Rectal smooth muscle tissue (tissue), 1 donor: ENCODE data around the gene NFILZ.

Experiments
- H3K27ac ChIP-seq: one replicate; pipeline ENCODE4 v1.7.0; 2013; ENCODE audit warnings: low read depth, low read length, inconsistent platforms
- H3K27me3 ChIP-seq: one replicate; pipeline ENCODE4 v1.7.0; 2013; ENCODE audit warnings: low read length; ENCODE audit not compliant: control insufficient read depth, insufficient read depth
- H3K36me3 ChIP-seq: one replicate; pipeline ENCODE4 v1.7.0; 2013; ENCODE audit warnings: low read length; ENCODE audit not compliant: control insufficient read depth, insufficient read depth
- H3K4me1 ChIP-seq: one replicate; pipeline ENCODE4 v1.7.0; 2013; ENCODE audit warnings: low read length; ENCODE audit not compliant: control insufficient read depth, insufficient read depth
- H3K4me3 ChIP-seq: one replicate; pipeline ENCODE4 v1.7.0; 2013; ENCODE audit warnings: low read length
- H3K9ac ChIP-seq: one replicate; pipeline ENCODE4 v1.7.0; 2013; ENCODE audit warnings: low read length

The NFILZ gene

GRCh38 chr19:8639821-8640401 is 9.5 kb downstream of the NFILZ start:
- no peaks in the 10 kb centered on the region for H3K27me3 ChIP-seq
- no peaks in the 10 kb centered on the region for H3K36me3 ChIP-seq
- H3K9ac ChIP-seq: no peak overlapping the region
- no peaks in the 10 kb centered on the region for H3K4me1 ChIP-seq
- H3K27ac ChIP-seq: no peak overlapping the region
- no peak overlapping the region for H3K4me3 ChIP-seq

GRCh38 chr19:8640402-8641004 is 10.1 kb downstream of the NFILZ start:
- Histone ChIP-seq H3K4me1 (no peaks in the 10 kb centered on the region), H3K9ac (no peak overlapping the region), H3K27ac (no peak overlapping the region), H3K36me3 (no peaks in the 10 kb centered on the region), H3K4me3 (no peak overlapping the region), H3K27me3 (no peaks in the 10 kb centered on the region)

- no peak overlapping the region for H3K4me3 ChIP-seq
- no peak overlapping the region for H3K9ac ChIP-seq
- no peaks in the 10 kb centered on the region for H3K27me3 ChIP-seq
- H3K4me1 ChIP-seq: no peaks in the 10 kb centered on the region
- H3K36me3 ChIP-seq: no peaks in the 10 kb centered on the region
- no peak overlapping the region for H3K27ac ChIP-seq
Measured at GRCh38 chr19:8641221-8641907, 10.9 kb downstream of the NFILZ start.

- Histone ChIP-seq H3K27ac (no peak overlapping the region), H3K36me3 (no peaks in the 10 kb centered on the region), H3K4me1 (no peaks in the 10 kb centered on the region), H3K27me3 (no peaks in the 10 kb centered on the region), H3K4me3 (no peak overlapping the region), H3K9ac (no peak overlapping the region)
Measured at GRCh38 chr19:8641908-8642547, 11.6 kb downstream of the NFILZ start.

- H3K4me1 ChIP-seq: no peaks in the 10 kb centered on the region
- no peak overlapping the region for H3K27ac ChIP-seq
- no peak overlapping the region for H3K9ac ChIP-seq
- no peak overlapping the region for H3K4me3 ChIP-seq
- H3K36me3 ChIP-seq: no peaks in the 10 kb centered on the region
- no peaks in the 10 kb centered on the region for H3K27me3 ChIP-seq
Measured at GRCh38 chr19:8642561-8642960, 12.1 kb downstream of the NFILZ start.

- Histone ChIP-seq H3K4me3 (no peak overlapping the region), H3K4me1 (no peaks in the 10 kb centered on the region), H3K27ac (no peak overlapping the region), H3K27me3 (no peaks in the 10 kb centered on the region), H3K36me3 (no peaks in the 10 kb centered on the region), H3K9ac (no peak overlapping the region)
Measured at GRCh38 chr19:8643860-8644653, 13.6 kb downstream of the NFILZ start.

- Histone ChIP-seq H3K27ac (no peak overlapping the region), H3K27me3 (no peaks in the 10 kb centered on the region), H3K36me3 (no peaks in the 10 kb centered on the region), H3K4me1 (no peaks in the 10 kb centered on the region), H3K9ac (no peak overlapping the region), H3K4me3 (no peak overlapping the region)
Measured at GRCh38 chr19:8648240-8648639, 17.8 kb downstream of the NFILZ start.

- Histone ChIP-seq H3K4me3 (no peak overlapping the region), H3K27ac (no peak overlapping the region), H3K36me3 (no peaks in the 10 kb centered on the region), H3K4me1 (no peaks in the 10 kb centered on the region), H3K9ac (no peak overlapping the region), H3K27me3 (peaks cover 2% of the 10 kb centered on the region)
Measured at GRCh38 chr19:8654591-8655339, 24.3 kb downstream of the NFILZ start.

GRCh38 chr19:8655340-8655709 is 24.9 kb downstream of the NFILZ start:
- H3K36me3 ChIP-seq: no peaks in the 10 kb centered on the region
- no peak overlapping the region for H3K9ac ChIP-seq
- no peak overlapping the region for H3K27ac ChIP-seq
- peaks cover 2% of the 10 kb centered on the region for H3K27me3 ChIP-seq
- H3K4me3 ChIP-seq: no peak overlapping the region
- H3K4me1 ChIP-seq: no peaks in the 10 kb centered on the region

GRCh38 chr19:8657869-8658268 is 27.4 kb downstream of the NFILZ start:
- H3K27ac ChIP-seq: no peak overlapping the region
- H3K36me3 ChIP-seq: no peaks in the 10 kb centered on the region
- H3K4me3 ChIP-seq: no peak overlapping the region
- peaks cover 2% of the 10 kb centered on the region for H3K27me3 ChIP-seq
- H3K4me1 ChIP-seq: no peaks in the 10 kb centered on the region
- no peak overlapping the region for H3K9ac ChIP-seq

GRCh38 chr19:8659905-8660304 is 29.5 kb downstream of the NFILZ start:
- Histone ChIP-seq H3K27ac (no peak overlapping the region), H3K4me3 (no peak overlapping the region), H3K9ac (no peak overlapping the region), H3K4me1 (no peaks in the 10 kb centered on the region), H3K36me3 (no peaks in the 10 kb centered on the region), H3K27me3 (no peaks in the 10 kb centered on the region)

GRCh38 chr19:8662263-8662662 is 31.8 kb downstream of the NFILZ start:
- H3K9ac ChIP-seq: no peak overlapping the region
- no peak overlapping the region for H3K4me3 ChIP-seq
- no peaks in the 10 kb centered on the region for H3K27me3 ChIP-seq
- no peaks in the 10 kb centered on the region for H3K4me1 ChIP-seq
- no peaks in the 10 kb centered on the region for H3K36me3 ChIP-seq
- H3K27ac ChIP-seq: no peak overlapping the region
